SH-SY5Y (cell line): Measurements from ENCODE around the gene NCDN.
A peak's percentile ranks its signal among the peaks of the same experiment; 100 is the strongest.

Experiments used
- GATA2 ChIP-seq: IDR thresholded peaks from 2 replicates; pipeline ENCODE4 v1.6.1; 2011; ENCODE audit warnings: mild to moderate bottlenecking, low read depth, low read length
- GATA3 ChIP-seq: IDR thresholded peaks from 2 replicates; pipeline ENCODE4 v1.6.1; 2011; ENCODE audit warnings: low read depth, mild to moderate bottlenecking, low read length, moderate library complexity

Gene NCDN

GRCh38 chr1:35557611-35558373 is at the start of gene NCDN:
Gene NCDN, plus strand, starts transcription at chr1:35557799. Its CDS starts 392 bp downstream, at chr1:35558191.
- TF ChIP-seq GATA3, result no peak
- no peak for TF ChIP-seq GATA2

DNA sequence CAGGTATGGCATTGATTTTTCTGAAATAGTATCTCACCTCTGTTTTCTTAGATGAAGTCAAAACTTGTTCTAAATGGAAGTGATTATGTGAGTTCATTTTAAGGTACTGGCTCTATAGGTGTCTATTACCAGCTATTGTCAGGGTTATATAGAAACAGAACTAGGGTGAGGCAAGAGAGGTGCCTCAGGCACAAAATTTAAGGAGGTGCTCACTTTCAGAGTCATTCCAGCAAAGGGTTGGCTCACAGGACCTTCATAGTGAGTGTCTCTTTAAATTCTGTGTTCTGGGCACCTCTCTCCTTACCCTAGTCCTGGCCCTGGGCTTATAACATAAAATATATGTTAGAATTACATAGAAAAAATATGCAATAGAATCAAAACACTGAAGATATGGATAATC is 49.7 kb upstream of the NCDN start:
- TF ChIP-seq GATA2, result no peak
- TF ChIP-seq GATA3, result no peak

DNA sequence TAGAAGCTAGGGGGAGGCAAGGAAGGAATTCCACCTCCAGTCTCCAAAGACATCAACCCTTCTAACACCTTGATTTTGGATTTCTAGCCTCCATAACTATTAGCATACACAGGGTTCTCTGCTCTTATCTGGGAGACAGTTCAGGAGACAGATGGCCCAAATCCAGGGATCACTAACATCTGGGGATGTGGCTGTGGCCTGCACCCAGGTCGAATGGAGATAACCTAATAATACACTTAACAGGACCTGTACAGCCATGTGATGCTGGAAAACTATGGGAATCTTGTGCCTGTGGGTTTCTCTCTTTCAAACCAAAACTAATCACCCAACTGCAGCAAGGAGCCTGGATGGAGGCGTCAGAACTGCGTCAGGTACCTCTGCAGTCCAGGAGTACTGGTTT is 48.0 kb upstream of the NCDN start:
- TF ChIP-seq GATA3 (no peak), GATA2 (peak; percentile 57)

DNA sequence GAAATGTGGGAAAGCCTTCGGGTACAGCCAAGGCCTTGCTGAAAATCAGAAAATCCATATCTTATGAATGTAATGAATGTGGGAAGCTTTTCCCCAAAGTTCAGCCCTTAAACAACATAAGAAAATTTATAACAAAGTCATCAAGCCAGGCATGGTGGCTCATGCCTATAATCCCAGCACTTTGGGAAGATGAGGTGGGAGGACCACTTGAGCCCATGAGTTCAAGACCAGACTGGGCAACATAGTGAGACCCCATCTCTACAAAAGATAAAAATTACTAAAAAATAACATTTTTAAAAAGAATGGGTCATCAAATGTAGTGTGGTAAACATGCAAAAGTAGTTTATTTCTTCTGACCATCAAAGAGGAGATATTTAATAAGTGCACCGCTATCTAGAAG is 46.3 kb upstream of the NCDN start:
- TF ChIP-seq GATA3, result no peak

GRCh38 chr1:35518183-35518582 is 39.4 kb upstream of the NCDN start:
- no peak for TF ChIP-seq GATA3
- no peak for TF ChIP-seq GATA2

- no peak for TF ChIP-seq GATA2
These were observed 38.2 kb upstream of the NCDN start for GRCh38 chr1:35519432-35519831.

DNA sequence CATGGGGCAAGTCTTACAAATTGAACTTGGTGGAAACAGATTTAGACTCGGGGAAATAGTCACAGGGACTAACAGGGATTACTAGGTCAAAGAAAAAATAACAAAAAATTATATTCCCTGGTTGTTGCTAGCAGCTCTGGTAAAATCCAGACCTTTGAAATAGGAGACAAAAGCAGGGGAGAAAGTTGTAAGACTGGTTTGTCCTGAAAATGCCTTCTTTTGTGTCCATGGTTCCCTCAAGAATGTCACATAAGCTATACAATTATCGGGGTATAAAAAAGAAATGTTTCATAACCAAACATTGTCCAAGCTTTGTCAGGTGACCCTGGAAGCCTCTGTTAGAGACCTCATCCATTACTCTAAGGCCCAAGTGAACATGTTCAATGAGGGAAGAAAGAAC is 33.5 kb upstream of the NCDN start:
- TF ChIP-seq GATA3, result no peak
- TF ChIP-seq GATA2, result no peak

GRCh38 chr1:35530168-35530567 is 27.4 kb upstream of the NCDN start:
- no peak for TF ChIP-seq GATA3
- TF ChIP-seq GATA2, result no peak

DNA sequence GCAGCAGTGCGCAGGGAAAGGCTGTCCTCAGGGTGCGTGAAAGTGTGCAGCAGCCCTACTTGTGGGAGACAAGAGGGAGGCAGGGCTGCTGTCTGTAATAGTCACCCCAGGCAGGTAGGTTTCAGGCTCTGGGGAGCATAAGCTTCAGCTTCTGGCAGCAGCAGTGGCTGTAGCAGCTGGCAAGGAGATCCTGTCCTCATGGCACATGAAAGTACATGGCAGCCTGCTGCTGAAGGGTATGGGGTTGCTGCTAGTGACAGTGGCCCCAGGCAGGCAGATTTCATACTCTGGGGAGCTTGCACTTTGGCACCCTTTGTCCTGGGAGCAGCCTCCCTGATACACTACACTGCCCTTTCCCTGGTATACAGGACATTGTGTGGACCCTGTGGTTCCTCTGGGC is 26.7 kb upstream of the NCDN start:
- TF ChIP-seq GATA3, result no peak
- TF ChIP-seq GATA2, result no peak

- TF ChIP-seq GATA3, result no peak
- TF ChIP-seq GATA2, result no peak
These were observed 26.2 kb upstream of the NCDN start for GRCh38 chr1:35531368-35531767.

- TF ChIP-seq GATA2, result no peak
These were observed 24.9 kb upstream of the NCDN start for GRCh38 chr1:35532497-35533223.

DNA sequence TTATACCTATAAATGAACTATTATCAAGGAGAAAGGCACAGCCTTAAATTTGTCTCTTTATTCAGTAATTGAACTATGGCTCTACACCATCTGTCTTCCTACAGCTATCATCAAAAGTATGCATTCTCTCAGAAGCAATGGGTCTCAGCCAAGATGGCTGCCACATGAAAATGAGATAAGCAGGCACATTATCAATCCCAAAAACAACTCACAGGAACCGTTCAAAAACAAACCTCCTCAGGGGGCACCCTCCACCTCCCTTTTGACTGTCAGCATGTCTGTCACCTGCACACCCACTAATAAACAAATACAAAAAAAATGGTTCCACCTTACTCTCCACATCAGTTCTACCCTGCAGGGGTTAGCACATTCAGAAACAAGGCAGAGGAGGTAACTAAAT is 24.0 kb upstream of the NCDN start:
- TF ChIP-seq GATA3, result no peak
- no peak for TF ChIP-seq GATA2

DNA sequence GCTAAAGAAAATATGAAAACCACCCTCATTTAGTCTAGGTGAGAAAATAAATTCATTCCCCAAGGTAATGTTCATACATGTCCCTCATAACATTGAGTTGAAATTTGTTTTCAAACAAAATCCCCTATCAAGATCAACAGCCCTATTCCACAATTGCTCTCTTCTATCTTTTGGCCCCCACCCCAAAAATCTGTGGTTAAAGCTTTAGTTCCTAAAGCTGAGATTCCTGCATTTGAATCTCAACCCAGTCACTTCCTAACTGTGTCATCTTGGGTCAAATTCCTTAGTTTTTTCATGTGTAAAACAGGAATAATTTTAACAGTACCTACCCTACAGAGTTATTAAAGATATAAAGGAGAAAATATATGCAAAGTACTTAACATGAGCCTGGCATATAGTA is 22.4 kb upstream of the NCDN start:
- no peak for TF ChIP-seq GATA3

DNA sequence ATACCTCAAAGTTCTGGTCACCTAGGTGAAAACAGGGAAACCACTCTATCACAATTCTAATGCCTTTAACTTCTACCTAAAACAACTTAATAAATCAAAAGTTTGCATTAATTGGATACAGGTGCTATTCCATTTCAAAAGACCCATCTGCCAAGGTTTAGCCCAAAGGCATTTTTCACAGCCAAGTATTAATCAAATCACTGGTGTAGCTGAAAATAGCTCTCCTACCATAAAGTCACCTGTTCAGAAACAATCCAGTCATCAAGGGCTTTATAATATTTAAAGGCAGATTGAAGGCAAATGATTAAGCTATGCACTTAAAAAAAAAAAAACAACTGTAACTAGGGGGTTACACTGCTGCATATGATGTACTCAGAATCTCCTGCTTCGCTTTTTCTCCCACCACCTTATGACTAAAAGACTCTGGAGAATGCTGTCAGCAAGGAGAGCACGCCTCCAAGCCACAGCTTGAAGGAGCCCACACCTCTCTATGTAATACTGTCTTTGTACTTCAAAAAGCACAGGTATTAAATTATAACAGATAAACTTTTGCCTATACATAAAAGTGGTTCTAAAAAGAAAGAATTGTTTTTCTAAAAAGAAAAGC is 20.9 kb upstream of the NCDN start:
- TF ChIP-seq GATA3 (no peak), GATA2 (no peak)

- TF ChIP-seq GATA3 (no peak), GATA2 (no peak)
These were observed 19.8 kb upstream of the NCDN start for GRCh38 chr1:35537806-35538205.
